T-helper 2 cell treated with Interferon-gamma antibody and Interleukin-4, amounts not matched to agents 5 μg/mL and 100 μg/mL, for 36 hours (primary cell): ENCODE data around the gene DTNBP1.
A peak's percentile ranks its signal among the peaks of the same experiment; 100 is the strongest.
"Not testable (repeated sequence)": the region's sequence is repeated elsewhere in the genome, so short reads cannot be mapped to it uniquely, and the experiment has no call there.

Experiments
- DNase-seq: peaks from one replicate; pipeline ENCODE4 v3.0.0; 2021; ENCODE audit warnings: low spot score
- H3K27ac Mint-ChIP-seq: one replicate; pipeline ENCODE4 v1.8.0; 2021; ENCODE audit warnings: mild to moderate bottlenecking, mixed read lengths
- H3K27me3 Mint-ChIP-seq: one replicate; pipeline ENCODE4 v1.8.0; 2021; ENCODE audit warnings: low read depth, mixed read lengths
- H3K36me3 Mint-ChIP-seq: one replicate; pipeline ENCODE4 v1.8.0; 2021; ENCODE audit warnings: low read depth, mixed read lengths
- H3K4me1 Mint-ChIP-seq: one replicate; pipeline ENCODE4 v1.8.0; 2021; ENCODE audit warnings: low read depth, mixed read lengths
- H3K4me3 Mint-ChIP-seq: one replicate; pipeline ENCODE4 v1.8.0; 2022; ENCODE audit warnings: mild to moderate bottlenecking, moderate library complexity, mixed read lengths
- H3K9me3 Mint-ChIP-seq: one replicate; pipeline ENCODE4 v1.8.0; 2021; ENCODE audit warnings: mixed read lengths

Gene DTNBP1

DNA sequence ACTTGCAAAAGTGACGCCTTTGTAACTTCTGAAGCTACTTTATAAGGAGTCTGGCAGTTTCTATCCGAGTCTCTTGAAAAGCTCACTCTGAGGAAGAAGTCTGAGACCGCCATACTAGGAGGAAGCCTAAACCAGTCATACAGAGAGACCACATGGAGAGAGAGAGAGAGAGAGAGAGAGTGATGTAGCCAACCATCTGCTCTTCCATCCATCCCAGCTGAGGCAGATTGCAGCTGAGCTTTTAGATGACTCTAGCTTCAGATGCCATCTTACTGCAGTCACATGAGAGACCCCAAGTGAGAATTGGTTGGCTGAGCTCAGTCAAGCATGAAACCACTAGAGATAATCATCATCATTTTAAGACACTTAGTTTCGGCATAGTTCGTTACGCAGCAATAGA is 15.0 kb upstream of the DTNBP1 start:
- Mint-ChIP-seq H3K36me3 (no peaks in the 10 kb centered on the region), H3K9me3 (no peaks in the 10 kb centered on the region), H3K27me3 (peaks cover 15% of the 10 kb centered on the region), H3K27ac (no peak overlapping the region), H3K4me1 (no peaks in the 10 kb centered on the region), H3K4me3 (no peak overlapping the region)
- no peak for DNase-seq

DNA sequence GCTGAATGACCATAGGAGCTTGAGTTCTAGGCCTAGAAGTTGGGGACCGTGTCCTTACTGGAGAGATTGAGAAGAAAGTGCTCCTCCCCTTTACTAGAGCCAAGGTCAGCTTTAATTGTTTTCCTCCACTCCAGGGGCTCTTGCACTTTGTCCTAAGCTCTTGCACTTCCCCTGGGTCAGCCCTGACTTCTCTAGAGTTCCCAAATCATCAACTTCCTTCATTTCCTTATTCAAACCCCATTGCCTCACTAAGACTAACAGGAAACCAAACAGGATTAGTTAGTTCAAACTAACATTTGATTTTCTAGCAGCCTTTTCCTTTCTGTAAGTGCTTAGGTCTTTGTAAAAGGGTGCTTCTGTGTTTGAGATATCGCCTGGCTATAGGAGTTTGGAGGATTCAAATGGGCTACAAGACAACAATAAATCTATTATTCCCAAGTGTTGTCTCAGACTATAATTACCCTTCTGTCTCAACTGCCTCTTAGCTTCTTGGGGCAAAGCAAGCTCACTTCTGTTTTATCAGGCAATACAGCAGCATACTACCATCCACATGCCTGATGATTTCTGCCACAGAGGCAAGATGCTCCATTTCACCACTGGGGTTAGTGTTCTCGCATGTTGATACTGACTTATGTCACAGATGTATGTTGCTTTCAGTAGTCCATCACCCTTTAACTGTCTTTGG is 12.8 kb upstream of the DTNBP1 start:
- H3K27me3 Mint-ChIP-seq: peaks cover 23% of the 10 kb centered on the region
- DNase-seq: no peak
- H3K4me3 Mint-ChIP-seq: no peak overlapping the region
- no peaks in the 10 kb centered on the region for H3K36me3 Mint-ChIP-seq
- H3K27ac Mint-ChIP-seq: no peak overlapping the region
- H3K9me3 Mint-ChIP-seq: no peaks in the 10 kb centered on the region
- H3K4me1 Mint-ChIP-seq: no peaks in the 10 kb centered on the region

DNA sequence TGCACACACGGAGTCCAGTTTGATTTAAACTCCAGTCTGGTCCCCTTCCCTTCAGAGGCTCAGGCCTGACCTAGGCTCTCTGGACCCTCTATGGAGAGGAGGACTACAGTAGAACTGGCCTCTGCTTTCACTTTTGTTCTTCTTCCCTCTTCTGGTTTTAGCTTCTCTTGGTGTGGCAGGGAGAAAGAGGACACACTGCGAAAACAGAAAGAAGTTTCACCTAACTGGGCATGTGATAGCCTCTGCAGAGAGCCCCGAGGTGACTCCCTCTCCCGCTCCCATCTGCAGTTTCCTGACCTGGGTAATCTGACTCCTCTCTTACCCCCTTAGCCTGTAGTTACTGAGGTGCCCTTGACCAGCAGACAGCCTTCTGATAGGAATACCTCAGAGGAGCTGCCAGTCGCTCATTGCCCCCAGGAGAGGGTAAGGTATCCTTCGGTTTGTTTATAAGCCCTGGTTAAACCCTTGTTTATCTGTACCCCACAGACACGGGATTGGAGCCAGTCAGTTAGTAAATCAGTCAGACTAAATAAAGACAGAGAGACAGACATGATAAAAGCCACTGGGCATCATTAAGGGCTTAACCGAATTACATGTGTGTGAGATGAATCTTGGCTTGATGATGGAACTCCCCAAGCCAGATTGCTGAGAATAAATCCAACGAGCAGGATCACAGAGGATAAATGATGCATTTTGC is 12.0 kb upstream of the DTNBP1 start:
- Mint-ChIP-seq H3K9me3 (no peaks in the 10 kb centered on the region), H3K36me3 (no peaks in the 10 kb centered on the region), H3K27me3 (peaks cover 27% of the 10 kb centered on the region), H3K27ac (no peak overlapping the region), H3K4me3 (no peak overlapping the region), H3K4me1 (no peaks in the 10 kb centered on the region)
- no peak for DNase-seq

DNA sequence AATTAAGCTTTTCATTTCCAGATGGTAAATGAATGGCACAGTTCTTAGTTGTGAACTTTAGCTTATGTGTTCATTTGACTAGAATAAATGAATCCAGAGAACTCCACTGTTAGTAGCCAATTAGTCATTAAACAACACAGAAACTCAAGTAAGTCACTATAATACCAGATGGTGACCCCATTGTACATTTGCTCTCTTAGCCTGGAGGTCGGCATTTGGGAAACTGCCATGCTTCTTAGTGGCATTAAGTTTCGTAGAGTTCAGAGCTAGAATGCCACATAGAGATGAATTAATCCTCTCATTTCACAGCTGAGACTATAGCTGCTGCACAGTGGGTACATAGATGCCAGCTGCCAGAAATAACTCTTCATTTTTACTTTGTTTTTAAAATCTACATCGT is 10.8 kb upstream of the DTNBP1 start:
- Mint-ChIP-seq H3K4me3 (no peak overlapping the region), H3K36me3 (no peaks in the 10 kb centered on the region), H3K4me1 (no peaks in the 10 kb centered on the region), H3K27ac (no peak overlapping the region), H3K9me3 (no peaks in the 10 kb centered on the region), H3K27me3 (peaks cover 31% of the 10 kb centered on the region)
- no peak for DNase-seq

DNA sequence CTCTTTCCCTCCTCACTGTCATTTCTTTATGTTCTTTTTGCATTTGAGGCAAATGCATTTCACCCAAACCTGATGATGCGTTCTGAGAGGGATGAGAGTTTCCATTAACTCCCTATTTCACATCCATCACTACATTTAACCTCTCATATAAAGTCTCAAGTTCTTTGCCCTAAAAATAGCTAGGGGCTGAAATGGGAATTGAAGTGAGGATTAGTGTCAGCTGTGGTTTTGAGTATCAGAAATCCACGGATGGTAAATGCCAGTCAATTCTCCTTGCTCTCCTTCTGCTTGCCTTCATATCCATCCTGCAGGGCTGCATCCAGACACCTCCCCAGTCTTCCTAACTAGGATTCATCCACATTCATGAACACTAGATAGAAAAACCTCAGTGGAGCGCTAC is 10.0 kb upstream of the DTNBP1 start:
- H3K27me3 Mint-ChIP-seq: peaks cover 39% of the 10 kb centered on the region
- DNase-seq: no peak
- no peaks in the 10 kb centered on the region for H3K9me3 Mint-ChIP-seq
- no peak overlapping the region for H3K4me3 Mint-ChIP-seq
- no peaks in the 10 kb centered on the region for H3K36me3 Mint-ChIP-seq
- no peak overlapping the region for H3K27ac Mint-ChIP-seq
- H3K4me1 Mint-ChIP-seq: no peaks in the 10 kb centered on the region

DNA sequence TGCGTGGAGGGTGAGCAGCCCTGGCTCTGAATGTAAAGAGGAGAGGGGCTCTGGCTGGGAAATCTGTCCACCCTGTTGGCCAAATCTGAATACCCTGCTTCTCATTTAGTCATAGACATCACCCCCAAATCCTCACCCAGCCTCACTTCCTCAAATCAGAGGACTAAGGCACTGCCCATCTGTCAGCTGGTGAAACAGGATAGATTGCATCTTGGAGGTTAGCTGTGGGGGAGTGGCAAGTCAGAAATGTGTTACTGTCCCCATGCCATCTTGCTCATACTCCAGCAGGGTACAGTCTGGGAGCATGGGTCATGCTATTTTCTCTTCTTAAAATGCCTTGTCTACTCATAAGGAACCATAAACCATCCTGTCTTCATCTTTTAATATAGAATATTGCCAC is 9.5 kb upstream of the DTNBP1 start:
- Mint-ChIP-seq H3K27ac (no peak overlapping the region), H3K36me3 (no peaks in the 10 kb centered on the region), H3K4me1 (no peaks in the 10 kb centered on the region), H3K4me3 (no peak overlapping the region), H3K9me3 (no peaks in the 10 kb centered on the region), H3K27me3 (peaks cover 41% of the 10 kb centered on the region)
- no peak for DNase-seq

DNA sequence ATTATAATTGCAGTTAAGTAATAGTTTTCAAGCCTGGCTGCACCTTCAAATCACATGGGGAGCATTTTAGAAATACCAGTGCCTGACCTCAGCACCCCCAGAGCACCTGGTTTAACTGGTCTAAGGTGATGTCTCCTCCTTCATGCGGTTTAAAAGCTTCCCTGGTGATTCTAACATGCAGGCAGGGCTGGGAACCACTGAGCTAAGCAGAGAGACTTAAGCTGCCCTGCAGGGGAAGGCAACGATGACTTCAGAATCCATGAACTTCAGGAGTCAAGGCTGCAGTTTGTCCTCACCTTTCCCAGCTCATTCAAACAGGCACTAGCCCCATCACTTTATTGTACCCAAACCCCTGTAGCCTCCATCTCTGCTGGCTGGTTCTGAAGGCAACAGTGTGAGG is 6.1 kb upstream of the DTNBP1 start:
- Mint-ChIP-seq H3K4me3 (no peak overlapping the region), H3K9me3 (no peaks in the 10 kb centered on the region), H3K36me3 (no peaks in the 10 kb centered on the region), H3K4me1 (no peaks in the 10 kb centered on the region), H3K27me3 (peaks cover 49% of the 10 kb centered on the region), H3K27ac (no peak overlapping the region)
- no peak for DNase-seq

DNA sequence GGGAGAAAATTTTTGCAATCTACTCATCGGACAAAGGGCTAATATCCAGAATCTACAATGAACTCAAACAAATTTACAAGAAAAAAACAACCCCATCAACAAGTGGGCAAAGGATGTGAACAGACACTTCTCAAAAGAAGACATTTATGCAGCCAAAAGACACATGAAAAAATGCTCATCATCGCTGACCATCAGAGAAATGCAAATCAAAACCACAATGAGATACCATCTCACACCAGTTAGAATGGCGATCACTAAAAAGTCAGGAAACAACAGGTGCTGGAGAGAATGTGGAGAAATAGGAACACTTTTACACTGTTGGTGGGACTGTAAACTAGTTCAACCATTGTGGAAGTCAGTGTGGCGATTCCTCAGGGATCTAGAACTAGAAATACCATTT is 4.1 kb upstream of the DTNBP1 start:
- not testable (repeated sequence) for H3K9me3 Mint-ChIP-seq, H3K27ac Mint-ChIP-seq, DNase-seq, H3K4me3 Mint-ChIP-seq, H3K36me3 Mint-ChIP-seq
- Mint-ChIP-seq H3K27me3 (peaks cover 41% of the 10 kb centered on the region), H3K4me1 (peaks cover 10% of the 10 kb centered on the region)

DNA sequence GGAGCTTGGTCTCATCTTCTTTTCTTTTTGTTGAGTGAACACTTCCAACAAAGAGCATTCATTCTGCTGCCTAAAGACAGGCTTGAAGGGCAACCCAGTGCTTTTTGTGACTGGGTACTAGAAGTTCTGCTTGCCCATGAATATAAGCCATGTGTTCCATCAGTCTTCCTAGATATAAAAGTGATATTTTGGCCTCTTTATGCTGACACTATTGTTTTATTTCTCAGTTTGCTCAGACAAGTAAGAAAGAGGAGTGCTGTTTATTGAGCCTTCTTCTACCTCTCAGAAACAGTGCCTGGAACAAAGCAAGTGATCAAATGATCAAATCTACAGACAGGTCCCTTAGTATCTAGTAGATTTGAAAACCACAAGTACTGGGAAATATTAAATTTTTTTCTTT is 2.4 kb upstream of the DTNBP1 start:
- H3K36me3 Mint-ChIP-seq: peaks cover 1% of the 10 kb centered on the region
- no peaks in the 10 kb centered on the region for H3K9me3 Mint-ChIP-seq
- DNase-seq: no peak
- no peak overlapping the region for H3K27ac Mint-ChIP-seq
- no peak overlapping the region for H3K4me3 Mint-ChIP-seq
- peaks cover 38% of the 10 kb centered on the region for H3K27me3 Mint-ChIP-seq
- H3K4me1 Mint-ChIP-seq: peaks cover 10% of the 10 kb centered on the region

DNA sequence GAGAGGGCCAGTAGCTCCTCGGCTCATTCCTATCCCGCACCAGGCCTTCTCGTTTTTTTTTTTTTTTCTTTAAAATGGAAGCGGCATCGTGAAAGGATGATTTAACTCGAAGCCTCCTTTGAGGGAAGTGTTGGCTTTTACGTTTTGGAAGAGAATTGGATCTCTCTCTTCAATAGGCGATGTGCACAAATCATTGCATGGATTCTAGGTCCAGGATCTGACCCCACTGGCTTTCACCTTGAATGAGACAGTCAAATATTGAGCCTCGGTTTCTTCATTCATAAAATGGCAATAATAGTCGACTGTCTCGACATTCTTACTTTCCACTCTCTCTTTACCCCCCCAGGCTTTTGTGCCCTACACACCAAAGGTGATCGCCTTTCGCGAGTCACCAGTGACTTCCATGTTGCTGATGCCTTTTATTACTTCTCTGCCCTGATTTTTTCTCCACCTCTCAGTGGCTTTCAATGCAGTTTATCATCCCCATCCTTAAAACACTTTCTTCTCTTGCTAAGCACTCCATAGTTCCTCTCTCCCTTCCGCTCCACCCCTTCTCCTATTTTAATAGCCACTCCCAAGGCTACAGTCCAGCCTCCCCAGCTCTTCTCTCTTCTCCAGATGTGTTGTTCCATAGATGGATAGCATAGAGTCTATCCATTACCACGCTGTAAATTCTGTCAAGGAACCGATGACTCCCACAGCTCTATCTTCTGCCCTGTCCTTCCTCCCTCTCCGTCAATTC is 473 bp upstream of the DTNBP1 start:
- DNase-seq: no peak
- no peaks in the 10 kb centered on the region for H3K9me3 Mint-ChIP-seq
- H3K4me3 Mint-ChIP-seq: peak overlapping the region; percentile 75
- H3K27me3 Mint-ChIP-seq: peaks cover 24% of the 10 kb centered on the region
- H3K36me3 Mint-ChIP-seq: peaks cover 6% of the 10 kb centered on the region
- H3K4me1 Mint-ChIP-seq: peaks cover 10% of the 10 kb centered on the region
- H3K27ac Mint-ChIP-seq: peak overlapping the region; percentile 75

DNA sequence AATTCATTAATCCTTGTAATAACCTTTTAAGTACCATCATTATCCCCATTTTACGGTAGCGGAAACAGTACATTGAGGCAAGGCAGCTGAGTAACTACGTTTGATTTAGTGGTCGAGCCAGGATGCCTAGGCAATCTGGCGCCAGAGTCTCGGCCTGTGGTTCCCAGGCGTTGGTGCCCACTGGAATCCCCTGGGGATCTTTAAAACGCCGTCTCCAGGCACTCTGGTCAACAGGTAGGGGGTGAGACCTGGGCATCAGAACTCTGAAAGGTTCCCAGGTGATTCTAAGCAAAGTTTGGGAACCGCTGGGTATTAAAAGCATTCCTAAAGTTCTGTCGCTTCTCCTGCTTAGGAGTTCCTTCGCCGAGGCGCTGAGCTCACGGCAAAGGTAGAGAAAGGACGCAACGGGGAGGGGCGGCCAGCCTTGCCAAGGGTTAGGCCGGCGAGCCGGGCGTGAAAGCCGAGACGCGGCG is 939 bp downstream of the DTNBP1 start:
- peak overlapping the region; percentile 43 for H3K27ac Mint-ChIP-seq
- DNase-seq: no peak
- peaks cover 12% of the 10 kb centered on the region for H3K4me1 Mint-ChIP-seq
- peaks cover 8% of the 10 kb centered on the region for H3K36me3 Mint-ChIP-seq
- no peaks in the 10 kb centered on the region for H3K9me3 Mint-ChIP-seq
- peaks cover 17% of the 10 kb centered on the region for H3K27me3 Mint-ChIP-seq
- H3K4me3 Mint-ChIP-seq: peak overlapping the region; percentile 78

DNA sequence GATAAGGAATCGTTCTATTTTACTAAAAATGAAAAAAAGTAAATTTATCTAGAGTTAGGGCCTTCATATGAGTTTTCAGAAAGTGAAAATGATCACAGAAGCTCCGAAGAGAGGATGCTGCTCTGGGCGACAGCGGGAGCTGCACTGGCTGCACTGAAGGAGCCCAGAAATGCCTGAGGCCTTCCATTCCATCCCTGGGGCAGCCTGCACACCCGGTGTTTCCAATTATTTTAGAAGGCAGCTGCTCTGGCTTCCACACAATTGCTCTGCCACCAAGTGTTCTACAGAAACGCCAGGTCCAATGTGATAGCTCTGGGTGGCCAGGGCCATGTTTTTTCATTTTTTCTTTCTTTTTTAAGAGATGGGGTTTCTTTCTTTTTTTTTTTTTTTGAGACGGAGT is 3.6 kb downstream of the DTNBP1 start:
- no peak for DNase-seq
- H3K27me3 Mint-ChIP-seq: peaks cover 10% of the 10 kb centered on the region
- H3K27ac Mint-ChIP-seq: no peak overlapping the region
- no peak overlapping the region for H3K4me3 Mint-ChIP-seq
- H3K9me3 Mint-ChIP-seq: no peaks in the 10 kb centered on the region
- peaks cover 8% of the 10 kb centered on the region for H3K36me3 Mint-ChIP-seq
- H3K4me1 Mint-ChIP-seq: peaks cover 14% of the 10 kb centered on the region

DNA sequence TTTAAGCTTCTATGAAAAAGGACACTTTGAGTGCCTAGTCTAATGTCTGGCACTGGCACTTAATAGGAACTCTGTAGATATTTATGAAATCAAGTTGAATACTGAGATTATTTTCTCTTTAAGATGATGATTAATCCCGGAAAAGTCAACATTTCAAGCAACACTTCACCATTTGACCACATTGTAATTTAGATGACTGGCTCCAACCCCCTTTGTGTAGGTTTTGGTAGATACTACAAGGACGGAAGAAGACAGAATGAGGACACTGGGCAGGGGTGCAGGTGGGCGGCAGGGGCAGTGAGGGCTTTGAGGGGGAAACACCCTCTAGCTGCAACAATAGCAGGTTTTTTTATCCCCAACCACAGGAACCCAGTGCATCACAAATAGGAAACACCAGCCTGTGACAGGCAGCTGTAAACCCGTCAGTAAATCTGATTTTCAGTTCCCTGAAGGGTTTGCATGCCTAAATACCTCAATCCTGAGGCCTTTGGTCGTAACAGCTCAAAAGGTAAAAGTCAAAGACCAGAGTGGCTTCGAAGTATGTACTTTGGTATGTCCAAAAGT is 4.6 kb downstream of the DTNBP1 start:
- no peak for DNase-seq
- H3K36me3 Mint-ChIP-seq: peaks cover 8% of the 10 kb centered on the region
- no peaks in the 10 kb centered on the region for H3K9me3 Mint-ChIP-seq
- H3K4me1 Mint-ChIP-seq: peaks cover 14% of the 10 kb centered on the region
- H3K27me3 Mint-ChIP-seq: peaks cover under 1% of the 10 kb centered on the region
- H3K27ac Mint-ChIP-seq: no peak overlapping the region
- no peak overlapping the region for H3K4me3 Mint-ChIP-seq

DNA sequence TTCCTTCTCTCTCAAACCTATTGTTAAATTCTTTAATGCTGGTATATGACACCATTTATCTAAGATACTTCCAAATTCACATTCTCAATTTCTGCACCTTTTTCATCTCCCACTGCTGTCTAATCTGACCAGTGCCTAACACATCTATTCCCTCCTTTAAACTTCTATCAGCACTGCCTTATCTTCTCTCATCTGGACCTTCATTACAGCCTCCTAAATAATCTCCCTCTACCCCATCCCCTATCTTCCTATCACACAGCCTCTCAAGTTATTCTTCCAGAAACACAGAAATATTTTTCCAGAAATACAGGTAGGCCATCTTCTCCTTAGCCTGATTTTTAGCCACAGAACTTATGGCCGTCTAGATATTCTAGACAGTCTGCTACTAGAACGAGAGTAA is 5.5 kb downstream of the DTNBP1 start:
- H3K4me1 Mint-ChIP-seq: peaks cover 11% of the 10 kb centered on the region
- DNase-seq: no peak
- no peak overlapping the region for H3K4me3 Mint-ChIP-seq
- no peak overlapping the region for H3K27ac Mint-ChIP-seq
- no peaks in the 10 kb centered on the region for H3K27me3 Mint-ChIP-seq
- no peaks in the 10 kb centered on the region for H3K9me3 Mint-ChIP-seq
- peaks cover 8% of the 10 kb centered on the region for H3K36me3 Mint-ChIP-seq
